ENCODE data around the gene PRPF31.
"Not testable (repeated sequence)": the region's sequence is repeated elsewhere in the genome, so short reads cannot be mapped to it uniquely, and the experiment has no call there.

Gene PRPF31

DNA sequence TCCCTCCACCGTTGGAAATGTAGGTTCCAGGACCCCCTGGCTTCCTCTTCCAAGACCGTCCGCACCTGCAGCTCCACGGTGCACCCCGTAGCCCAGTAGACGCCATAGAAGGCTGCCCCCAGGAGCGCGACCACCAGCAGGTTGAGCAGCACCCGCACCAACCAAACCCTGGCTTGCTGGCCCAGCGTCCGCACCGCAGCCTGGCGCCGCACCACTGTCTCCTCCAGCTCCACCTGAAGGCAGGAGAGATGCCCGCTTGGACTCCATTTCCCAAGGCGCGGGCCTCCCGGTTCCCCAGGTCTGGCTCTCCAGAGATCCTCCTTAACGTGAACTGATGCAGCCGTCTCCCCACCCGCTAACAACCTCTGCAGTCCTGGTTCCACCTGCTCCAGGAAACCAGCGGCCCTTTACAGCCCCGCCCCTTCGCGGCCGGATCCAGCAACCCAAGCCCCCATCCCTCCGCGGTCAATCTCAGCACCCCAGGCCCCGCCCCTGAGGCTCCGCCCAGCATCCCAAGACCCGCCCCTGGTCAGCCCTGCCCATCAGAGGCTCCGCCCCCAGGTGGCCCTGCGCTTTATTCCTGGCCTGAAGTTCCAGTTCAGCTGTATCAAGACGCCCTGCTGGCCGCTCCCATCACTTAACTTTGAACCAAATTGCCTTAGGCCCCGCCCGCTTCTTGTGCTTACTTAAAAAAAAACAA is 49.0 kb downstream of the PRPF31 start:
- no peak overlapping the region for H3K4me3 ChIP-seq (ENCODE audit: low read length)
- TF ChIP-seq, protein P1, sequence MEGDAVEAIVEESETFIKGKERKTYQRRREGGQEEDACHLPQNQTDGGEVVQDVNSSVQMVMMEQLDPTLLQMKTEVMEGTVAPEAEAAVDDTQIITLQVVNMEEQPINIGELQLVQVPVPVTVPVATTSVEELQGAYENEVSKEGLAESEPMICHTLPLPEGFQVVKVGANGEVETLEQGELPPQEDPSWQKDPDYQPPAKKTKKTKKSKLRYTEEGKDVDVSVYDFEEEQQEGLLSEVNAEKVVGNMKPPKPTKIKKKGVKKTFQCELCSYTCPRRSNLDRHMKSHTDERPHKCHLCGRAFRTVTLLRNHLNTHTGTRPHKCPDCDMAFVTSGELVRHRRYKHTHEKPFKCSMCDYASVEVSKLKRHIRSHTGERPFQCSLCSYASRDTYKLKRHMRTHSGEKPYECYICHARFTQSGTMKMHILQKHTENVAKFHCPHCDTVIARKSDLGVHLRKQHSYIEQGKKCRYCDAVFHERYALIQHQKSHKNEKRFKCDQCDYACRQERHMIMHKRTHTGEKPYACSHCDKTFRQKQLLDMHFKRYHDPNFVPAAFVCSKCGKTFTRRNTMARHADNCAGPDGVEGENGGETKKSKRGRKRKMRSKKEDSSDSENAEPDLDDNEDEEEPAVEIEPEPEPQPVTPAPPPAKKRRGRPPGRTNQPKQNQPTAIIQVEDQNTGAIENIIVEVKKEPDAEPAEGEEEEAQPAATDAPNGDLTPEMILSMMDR (conservative IDR thresholded peaks at IDR 0.05; ENCODE audit: low read length), result no peak
- DNase-seq (ENCODE audit: low read depth), result no peak

DNA sequence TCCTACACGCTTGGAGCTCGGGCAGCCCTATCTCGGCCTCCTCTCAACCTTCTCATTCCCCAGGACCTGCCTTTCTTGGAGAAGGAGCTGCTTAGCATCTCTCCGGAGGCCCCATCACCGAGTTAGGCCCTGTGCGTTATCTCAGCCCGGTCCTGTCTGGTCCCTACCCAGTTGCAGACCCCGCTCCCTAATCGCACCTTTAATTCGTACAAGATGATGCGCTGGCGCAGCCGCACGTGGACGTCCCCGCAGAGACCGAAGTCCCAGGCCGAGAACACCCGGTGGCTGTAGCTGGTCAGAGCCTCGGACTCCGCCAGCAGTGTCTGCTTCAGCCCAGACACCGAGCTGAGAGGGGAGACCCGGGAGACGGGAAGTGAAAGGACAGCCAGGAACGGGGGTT is 49.7 kb downstream of the PRPF31 start:
- no peak overlapping the region for H3K4me3 ChIP-seq (ENCODE audit: low read length)
- TF ChIP-seq, protein P1 (conservative IDR thresholded peaks at IDR 0.05; ENCODE audit: low read length), result no peak
- no peak for DNase-seq (ENCODE audit: low read depth)

DNA sequence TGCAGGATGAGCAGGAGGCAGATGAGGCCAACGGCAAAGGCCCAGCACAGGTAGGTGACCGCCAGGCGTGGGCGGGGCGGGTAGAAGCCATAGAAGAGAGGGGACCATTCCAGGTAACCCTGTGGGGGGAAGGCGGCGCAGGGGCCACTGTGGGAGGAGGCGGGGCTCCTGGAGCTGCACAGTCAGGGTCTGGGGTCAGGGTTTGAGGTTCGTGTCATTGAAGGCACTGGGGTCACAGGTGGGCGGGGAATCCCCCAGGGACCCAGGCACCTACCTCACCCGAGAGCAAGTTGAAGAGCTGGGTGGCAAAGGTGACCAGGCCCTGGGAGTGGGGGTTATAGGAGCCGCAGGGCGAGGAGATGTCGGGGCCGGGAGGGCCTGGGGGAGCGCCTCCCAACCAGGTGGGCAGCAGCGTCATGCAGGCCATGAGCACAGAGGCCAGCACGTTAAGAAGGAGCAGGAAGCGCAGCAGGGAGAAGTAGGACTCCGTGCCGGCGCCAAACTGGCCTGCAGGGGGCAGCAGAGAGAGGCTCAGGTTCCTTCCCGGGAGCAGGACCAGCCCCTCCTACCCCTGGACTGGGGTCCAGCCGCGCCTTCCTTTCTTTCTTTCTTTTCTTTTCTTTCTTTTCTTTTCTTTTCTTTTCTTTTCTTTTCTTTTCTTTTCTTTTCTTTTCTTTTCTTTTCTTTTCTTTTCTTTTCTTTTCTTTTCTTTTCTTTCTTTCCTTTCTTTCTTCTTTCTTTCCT is 52.8 kb downstream of the PRPF31 start:
- peak; percentile 76 for DNase-seq (ENCODE audit: low read depth)
- TF ChIP-seq, protein P1 (conservative IDR thresholded peaks at IDR 0.05; ENCODE audit: low read length), result peak; percentile 81
- H3K4me3 ChIP-seq (ENCODE audit: low read length), result no peak overlapping the region

DNA sequence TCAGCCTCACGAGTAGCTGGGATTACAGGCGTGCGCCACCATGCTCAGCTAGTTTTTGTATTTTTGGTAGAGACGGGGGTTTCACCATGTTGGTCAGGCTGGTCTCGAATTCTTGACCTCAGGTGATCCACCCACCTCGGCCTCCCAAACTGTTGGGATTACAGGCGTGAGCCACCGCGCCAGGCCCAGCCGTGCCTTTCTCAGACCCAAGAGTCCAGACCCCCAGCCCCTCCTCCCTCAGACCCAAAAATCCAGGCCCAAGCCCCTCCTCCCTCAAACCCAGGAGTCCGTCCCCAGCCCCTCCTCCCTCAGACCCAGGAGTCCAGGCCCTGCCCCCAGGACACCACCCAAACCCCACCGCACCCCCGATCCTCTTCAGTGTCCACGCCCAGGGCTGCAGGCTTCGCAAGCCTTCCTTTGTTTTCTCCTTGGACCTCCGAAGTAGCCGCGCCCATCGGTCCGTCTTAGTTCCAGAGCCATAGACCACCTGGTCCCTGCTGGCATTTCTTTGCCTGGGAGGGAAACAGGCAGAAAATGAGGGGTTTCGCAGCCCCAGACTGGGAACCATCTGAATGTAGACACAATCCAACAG is 53.7 kb downstream of the PRPF31 start:
- TF ChIP-seq, protein P1 (conservative IDR thresholded peaks at IDR 0.05; ENCODE audit: low read length), result no peak
- H3K4me3 ChIP-seq (ENCODE audit: low read length), result no peak overlapping the region
- no peak for DNase-seq (ENCODE audit: low read depth)

DNA sequence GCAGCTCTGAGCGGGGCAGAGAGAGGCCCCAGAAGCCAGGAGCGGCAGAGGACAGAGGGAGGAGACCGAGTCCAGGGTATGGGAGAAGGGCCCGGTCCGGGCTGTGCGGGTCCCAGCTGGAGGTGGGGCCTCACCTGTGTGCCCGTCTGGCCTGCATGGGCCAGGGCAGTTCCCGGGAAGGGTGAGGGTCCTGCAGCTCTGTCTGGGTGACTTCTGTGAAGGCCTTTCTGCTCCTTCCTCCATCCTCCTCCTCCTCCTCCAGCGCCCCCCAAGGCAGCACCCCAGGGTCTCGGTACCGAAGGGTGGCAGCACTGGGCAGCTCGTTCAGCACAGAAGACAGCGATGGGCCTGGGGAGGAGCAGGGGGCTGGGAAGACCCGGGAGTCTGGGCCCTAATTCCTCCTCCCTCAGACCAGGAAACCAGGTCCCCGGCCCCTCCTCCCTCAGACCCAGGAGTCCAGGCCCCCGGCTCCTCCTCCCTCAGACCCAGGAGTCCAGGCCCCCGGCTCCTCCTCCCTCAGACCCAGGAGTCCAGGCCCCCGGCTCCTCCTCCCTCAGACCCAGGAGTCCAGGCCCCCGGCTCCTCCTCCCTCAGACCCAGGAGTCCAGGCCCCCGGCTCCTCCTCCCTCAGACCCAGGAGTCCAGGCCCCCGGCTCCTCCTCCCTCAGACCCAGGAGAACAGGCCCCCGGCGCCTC is 56.3 kb downstream of the PRPF31 start:
- H3K4me3 ChIP-seq (ENCODE audit: low read length), result not testable (repeated sequence)

DNA sequence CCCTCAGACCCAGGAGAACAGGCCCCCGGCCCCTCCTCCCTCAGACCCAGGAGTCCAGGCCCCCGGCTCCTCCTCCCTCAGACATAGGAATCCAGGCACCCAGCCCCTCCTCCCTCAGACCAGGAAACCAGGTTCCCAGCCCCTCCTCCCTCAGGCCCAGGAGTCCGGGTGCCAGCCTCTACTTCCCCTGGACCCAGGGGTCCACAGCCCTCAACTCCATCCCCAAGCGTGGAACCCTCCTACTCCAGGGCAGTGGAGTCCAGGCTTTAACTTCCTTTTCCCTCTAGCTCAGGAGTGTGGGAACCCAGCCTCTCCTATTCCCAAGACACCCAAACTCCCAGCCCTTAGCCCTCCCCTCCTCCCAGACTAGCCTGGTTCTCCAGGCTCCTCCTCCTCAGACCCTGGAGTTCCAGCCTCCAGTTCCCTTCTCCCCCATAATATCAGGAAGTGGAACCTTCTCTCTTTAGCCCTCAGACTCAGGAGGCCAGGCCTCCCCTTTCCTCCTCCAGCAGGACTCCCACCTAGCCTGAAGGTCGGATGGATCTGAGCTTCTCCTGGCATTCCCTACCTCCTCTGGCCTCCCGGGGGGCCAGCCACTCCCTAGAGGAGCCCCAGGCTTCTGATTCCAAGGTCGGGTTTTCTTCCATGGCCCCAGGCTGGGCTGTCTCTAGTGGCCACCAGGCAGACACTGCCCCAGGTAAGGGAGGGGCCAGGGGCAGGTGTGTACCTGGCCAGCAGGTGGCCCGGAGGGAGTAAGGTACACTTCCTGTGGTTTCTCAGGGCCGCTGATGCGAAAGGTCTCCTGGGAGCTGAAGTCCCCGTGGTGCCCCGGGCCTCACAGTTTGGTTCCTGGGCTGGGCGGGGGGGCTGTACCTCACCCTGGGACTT is 57.2 kb downstream of the PRPF31 start, which contains the start of gene TMC4:
Gene TMC4 (minus strand): TSS at position 690 of the 888 bp plus-strand sequence. CDS start 43 bp downstream, at position 647.
- DNase-seq (ENCODE audit: low read depth), result peak; percentile 24
- TF ChIP-seq, protein P1 (conservative IDR thresholded peaks at IDR 0.05; ENCODE audit: low read length), result no peak
- no peak within 1 kb of the TSS for H3K4me3 ChIP-seq (ENCODE audit: low read length)

More for the DNA sequence above, 56.3 kb downstream of the PRPF31 start:
- DNase-seq (ENCODE audit: low read depth), result not testable (repeated sequence)
